ENCODE data around the gene LRRC56. TPM values are rescaled to one million over a fixed set of nuclear protein-coding genes. Genes with fewer than 3 reads are reported as not detected.

Gene LRRC56
- total and polyA plus RNA-seq, 2 donors (not counting 1 experiment from before 2014, with no cell fraction given) = 11.8 to 15.8 TPM

DNA sequence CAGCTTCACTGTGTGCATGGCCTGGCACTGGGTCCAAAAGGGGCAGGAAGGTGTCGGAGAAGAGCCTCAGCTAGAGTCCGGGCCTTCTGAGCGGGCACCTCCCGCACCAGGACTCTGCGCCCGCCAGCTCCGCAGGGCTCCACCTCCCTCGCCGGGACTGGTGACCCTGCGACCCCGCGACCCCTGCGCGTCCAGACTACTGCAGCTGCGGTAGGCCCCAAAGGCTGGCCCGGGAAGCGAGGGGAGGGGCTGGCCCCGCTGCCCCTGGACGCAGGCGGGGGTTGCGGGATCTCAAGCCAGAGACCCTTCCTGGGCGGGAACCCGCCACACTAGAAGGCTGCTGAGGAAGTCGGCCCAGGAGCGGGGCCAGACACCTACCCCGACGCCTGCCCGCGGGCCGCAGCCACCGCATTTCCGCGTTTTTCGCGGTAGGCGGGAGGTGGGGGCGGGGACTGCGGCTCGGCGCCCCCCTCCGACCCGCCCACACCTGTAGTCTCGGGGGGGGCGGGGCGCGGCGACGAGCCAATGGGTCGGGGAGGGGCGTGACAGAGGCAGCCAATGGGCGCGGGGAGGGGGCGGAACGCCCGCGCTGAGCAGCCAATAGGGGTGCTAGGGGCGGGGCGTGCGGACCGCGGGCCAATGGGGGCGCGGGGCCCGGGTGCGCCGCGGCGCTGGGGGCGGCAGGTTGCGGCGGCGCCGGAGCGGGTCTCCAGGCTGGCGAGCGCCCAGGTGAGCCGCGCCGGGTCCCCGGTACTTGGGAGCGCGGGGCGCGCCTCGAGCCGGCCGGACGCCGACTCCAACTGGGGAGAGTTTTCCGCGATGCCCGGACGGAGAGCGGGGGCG is 23.2 kb downstream of the LRRC56 start, which contains the start of the genes LMNTD2 and RASSF7:
Gene LMNTD2, minus strand, starts transcription at position 434 of the 843 bp plus-strand sequence. Its CDS starts 22 bp downstream, at position 412.
Gene RASSF7, plus strand, starts transcription at position 666 of the 843 bp plus-strand sequence. CDS start 799 bp downstream, outside the sequence.
- TF ChIP-seq, protein P1, sequence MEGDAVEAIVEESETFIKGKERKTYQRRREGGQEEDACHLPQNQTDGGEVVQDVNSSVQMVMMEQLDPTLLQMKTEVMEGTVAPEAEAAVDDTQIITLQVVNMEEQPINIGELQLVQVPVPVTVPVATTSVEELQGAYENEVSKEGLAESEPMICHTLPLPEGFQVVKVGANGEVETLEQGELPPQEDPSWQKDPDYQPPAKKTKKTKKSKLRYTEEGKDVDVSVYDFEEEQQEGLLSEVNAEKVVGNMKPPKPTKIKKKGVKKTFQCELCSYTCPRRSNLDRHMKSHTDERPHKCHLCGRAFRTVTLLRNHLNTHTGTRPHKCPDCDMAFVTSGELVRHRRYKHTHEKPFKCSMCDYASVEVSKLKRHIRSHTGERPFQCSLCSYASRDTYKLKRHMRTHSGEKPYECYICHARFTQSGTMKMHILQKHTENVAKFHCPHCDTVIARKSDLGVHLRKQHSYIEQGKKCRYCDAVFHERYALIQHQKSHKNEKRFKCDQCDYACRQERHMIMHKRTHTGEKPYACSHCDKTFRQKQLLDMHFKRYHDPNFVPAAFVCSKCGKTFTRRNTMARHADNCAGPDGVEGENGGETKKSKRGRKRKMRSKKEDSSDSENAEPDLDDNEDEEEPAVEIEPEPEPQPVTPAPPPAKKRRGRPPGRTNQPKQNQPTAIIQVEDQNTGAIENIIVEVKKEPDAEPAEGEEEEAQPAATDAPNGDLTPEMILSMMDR (IDR thresholded peaks at IDR 0.05) = no peak
- no peak for TF ChIP-seq EZH2 (IDR thresholded peaks at IDR 0.05; ENCODE audit: borderline replicate concordance, insufficient read depth, low read depth, low read length, poor library complexity, severe bottlenecking)
- H4K20me1 ChIP-seq (ENCODE audit: control insufficient read depth, insufficient read depth, low read length, poor library complexity, severe bottlenecking) = peaks cover 31% of the 10 kb centered on the region
- peak within 1 kb of the TSS; percentile 75 to 89 for H3K27ac ChIP-seq (ENCODE audit: low read length in 2 of 2)
- H3K9ac ChIP-seq (ENCODE audit: low read length) = peak within 1 kb of the TSS; percentile 73
- peak within 1 kb of the TSS; percentile 88 for H3K4me3 Mint-ChIP-seq
- intact Hi-C loops (cut with micrococcal nuclease) = loop anchor here (1.0 to 5.0 kb wide), 6 partner anchors 8 to 187 kb away; partner anchors contain the start of genes LRRC56, RNH1 and TALDO1
- peak within 1 kb of the TSS; percentile 83 for H2AFZ ChIP-seq (ENCODE audit: insufficient read depth, low read depth, low read length, poor library complexity, severe bottlenecking)
- no peaks in the 10 kb centered on the region for H3K27me3 Mint-ChIP-seq
- WGBS (ENCODE audit: insufficient coverage) = 2% methylated on average over 84 of the region's 95 CpGs
- peaks cover 16% of the 10 kb centered on the region for H3K4me1 Mint-ChIP-seq
- ChIA-PET CTCF (interaction anchor here (0.9 to 1.4 kb wide), 3 partner anchors 15 to 165 kb away, joined by 3 to 6 read pairs (median 5); no protein-coding TSS in a partner anchor), POLR2A (interaction anchor here (0.7 to 1.2 kb wide), 3 partner anchors 15 to 24 kb away, joined by 4 to 6 read pairs (median 5); partner anchors contain the start of genes LRRC56 and PHRF1)
- H3K9me3 ChIP-seq (ENCODE audit: control extremely low read depth in 1 of 3, control insufficient read depth in 2 of 3, insufficient read depth in 1 of 3, low read length in 2 of 3) = no peaks in the 10 kb centered on the region
- H3K4me2 ChIP-seq (replicated peaks; ENCODE audit: low read depth, low read length, poor library complexity, severe bottlenecking) = peak within 1 kb of the TSS; percentile 87
- ATAC-seq (ENCODE audit: low read depth) (peak; percentile 97), DNase-seq (peak; percentile 95)
- no peaks in the 10 kb centered on the region for H3K9me3 Mint-ChIP-seq (ENCODE audit: insufficient read depth)
- peak within 1 kb of the TSS; percentile 83 for H3K27ac Mint-ChIP-seq
- H3K79me2 ChIP-seq (ENCODE audit: control insufficient read depth, insufficient read depth, low read length) = peaks cover 18% of the 10 kb centered on the region
- H3K4me1 ChIP-seq (ENCODE audit: control insufficient read depth in 2 of 2, insufficient read depth in 2 of 2, low read length in 2 of 2) = peaks cover 14 to 29% of the 10 kb centered on the region in 2 donors
- H3K27me3 ChIP-seq (replicated peaks in 1 of 4; ENCODE audit: control extremely low read depth in 1 of 4, control insufficient read depth in 3 of 4, insufficient read depth in 4 of 4, low read length in 3 of 4) = peaks cover 0 to 8% (median 2%) of the 10 kb centered on the region in 4 experiments
- H3K36me3 ChIP-seq (replicated peaks in 1 of 2; ENCODE audit: control extremely low read depth in 1 of 2, control insufficient read depth in 1 of 2, extremely low read depth in 1 of 2, insufficient read depth in 2 of 2, low read length in 1 of 2) = no peaks in the 10 kb centered on the region
- peak within 1 kb of the TSS; percentile 15 to 70 (median 66) for H3K4me3 ChIP-seq (ENCODE audit: control extremely low read depth in 1 of 5, extremely low read depth in 1 of 5, insufficient read depth in 1 of 5, low read depth in 2 of 5, low read length in 4 of 5)

Measured in B cell (primary cell).